Karpas-422 (cell line): ENCODE data around the gene ARFIP1. TPM values are rescaled to one million over a fixed set of nuclear protein-coding genes. Genes with fewer than 3 reads are reported as not detected.

Source experiments
- DNase-seq: peaks from one replicate; pipeline ENCODE4 v3.0.0-alpha.2; 2015
- H2AFZ ChIP-seq: fragments of 200-600 bp; sonication (generic); 2 replicates; pipeline ENCODE4 v1.6.1; 2014; ENCODE audit warnings: antibody characterized with exemption, low read length, mixed read lengths
- H3K27ac ChIP-seq: fragments of 200-600 bp; sonication (generic); 2 replicates; pipeline ENCODE4 v1.5.1; 2014; ENCODE audit warnings: mild to moderate bottlenecking, low read length, moderate library complexity
- H3K27me3 ChIP-seq: fragments of 200-600 bp; sonication (generic); 2 replicates; pipeline ENCODE4 v1.6.1; 2014; ENCODE audit warnings: low read length, mixed read lengths
- H3K36me3 ChIP-seq: fragments of 200-600 bp; sonication (generic); 2 replicates; pipeline ENCODE4 v1.6.1; 2014; ENCODE audit warnings: low read length, mixed read lengths; ENCODE audit not compliant: insufficient read depth
- H3K4me1 ChIP-seq: fragments of 200-600 bp; sonication (generic); 2 replicates; pipeline ENCODE4 v1.6.1; 2014; ENCODE audit warnings: mild to moderate bottlenecking, low read length, mixed read lengths
- H3K4me2 ChIP-seq: fragments of 200-600 bp; sonication (generic); 2 replicates; pipeline ENCODE4 v1.6.1; 2014; ENCODE audit warnings: low read length, low read depth, mild to moderate bottlenecking; ENCODE audit not compliant: poor library complexity, severe bottlenecking
- H3K4me3 ChIP-seq: fragments of 200-600 bp; sonication (generic); 2 replicates; pipeline ENCODE4 v1.5.1; 2014; ENCODE audit warnings: mild to moderate bottlenecking, antibody characterized with exemption, low read length, mixed read lengths
- H3K79me2 ChIP-seq: fragments of 200-600 bp; sonication (generic); 2 replicates; pipeline ENCODE4 v1.6.1; 2014; ENCODE audit warnings: mild to moderate bottlenecking, low read length, mixed read lengths
- H3K9ac ChIP-seq: fragments of 200-600 bp; sonication (generic); 2 replicates; pipeline ENCODE4 v1.6.0; 2014; ENCODE audit warnings: low read length
- H3K9me2 ChIP-seq: fragments of 200-600 bp; sonication (generic), shearing (Covaris generic); replicated peaks from 2 replicates; pipeline ENCODE4 v1.6.0; 2014; ENCODE audit warnings: mild to moderate bottlenecking, low read length, moderate library complexity; ENCODE audit not compliant: insufficient read depth
- H3K9me3 ChIP-seq: fragments of 300-700, 200-600 bp; sonication (generic); 2 replicates; pipeline ENCODE4 v1.6.1; 2014; ENCODE audit warnings: low read length, mixed read lengths
- H4K20me1 ChIP-seq: fragments of 200-600 bp; sonication (generic); 2 replicates; pipeline ENCODE4 v1.6.1; 2014; ENCODE audit warnings: mild to moderate bottlenecking, antibody characterized with exemption, low read length, low read depth; ENCODE audit not compliant: insufficient read depth
- total RNA-seq: library from RNA; depleted of rRNA; stranded (reverse); fragments of >200 nt; shearing (Covaris generic); gene quantifications from 2 replicates; pipeline ENCODE4 v1.2.3, GENCODE V29; 2014; ENCODE audit warnings: low replicate concordance

Gene ARFIP1
- total RNA-seq, 1 experiment from 2014 or later: 81.7 TPM

DNA sequence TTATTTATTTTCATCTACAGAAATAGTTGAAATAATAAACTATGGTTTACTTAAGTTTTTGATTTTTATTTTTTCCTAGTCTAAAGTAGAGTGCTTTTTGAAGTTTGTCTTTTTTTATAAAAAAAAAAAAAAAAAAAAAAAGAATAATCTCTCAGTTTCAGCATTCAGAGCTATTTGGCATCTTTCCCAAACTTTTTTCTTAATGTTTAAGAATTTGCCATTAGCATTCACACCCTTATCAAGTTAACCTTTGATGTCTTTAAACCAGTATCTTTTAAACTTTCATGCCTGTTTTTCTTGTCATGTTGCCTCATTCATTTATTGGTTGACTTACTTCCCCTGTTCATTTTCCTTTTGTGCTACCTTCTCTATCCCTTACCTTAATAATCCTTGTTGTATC, 95.5 kb downstream of the ARFIP1 start:
- no peak overlapping the region for H3K9ac ChIP-seq
- no peak overlapping the region for H2AFZ ChIP-seq
- no peak overlapping the region for H3K27ac ChIP-seq
- no peaks in the 10 kb centered on the region for H4K20me1 ChIP-seq
- H3K4me3 ChIP-seq: no peak overlapping the region
- no peaks in the 10 kb centered on the region; the same call in 1 of the 2 replicates for H3K9me3 ChIP-seq
- no peaks in the 10 kb centered on the region for H3K27me3 ChIP-seq
- H3K4me1 ChIP-seq: peaks cover 4% of the 10 kb centered on the region
- peaks cover 20% of the 10 kb centered on the region for H3K36me3 ChIP-seq
- DNase-seq: no peak
- H3K9me2 ChIP-seq: no peaks in the 10 kb centered on the region
- H3K79me2 ChIP-seq: peaks cover 12% of the 10 kb centered on the region
- H3K4me2 ChIP-seq: no peak overlapping the region

DNA sequence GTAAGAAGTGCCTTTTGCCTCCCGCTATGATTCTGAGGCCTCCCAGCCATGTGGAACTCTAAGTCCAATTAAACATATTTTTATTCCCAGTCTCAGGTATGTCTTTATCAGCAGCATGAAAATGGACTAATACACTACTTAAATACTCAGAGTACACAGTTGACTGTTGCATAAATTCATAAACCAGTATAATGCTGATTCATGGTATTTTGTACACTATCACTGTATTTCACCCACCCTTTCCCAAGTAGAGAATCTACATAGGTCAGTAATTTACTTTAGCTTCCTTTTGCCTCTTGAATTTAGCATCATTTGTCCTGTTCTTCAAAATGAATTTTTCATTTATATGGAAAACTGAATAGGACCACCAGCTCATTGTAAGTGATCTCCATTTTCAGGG, 98.1 kb downstream of the ARFIP1 start:
- Histone ChIP-seq H3K4me2 (no peak overlapping the region), H3K36me3 (peaks cover 22% of the 10 kb centered on the region), H3K4me1 (no peaks in the 10 kb centered on the region), H3K79me2 (peaks cover 5% of the 10 kb centered on the region; the same call in 1 of the 2 replicates), H3K9me3 (no peaks in the 10 kb centered on the region; the same call in 1 of the 2 replicates), H3K9ac (no peak overlapping the region), H3K4me3 (no peak overlapping the region), H3K27ac (no peak overlapping the region), H2AFZ (no peak overlapping the region), H3K27me3 (no peaks in the 10 kb centered on the region), H4K20me1 (no peaks in the 10 kb centered on the region), H3K9me2 (no peaks in the 10 kb centered on the region)
- no peak for DNase-seq

DNA sequence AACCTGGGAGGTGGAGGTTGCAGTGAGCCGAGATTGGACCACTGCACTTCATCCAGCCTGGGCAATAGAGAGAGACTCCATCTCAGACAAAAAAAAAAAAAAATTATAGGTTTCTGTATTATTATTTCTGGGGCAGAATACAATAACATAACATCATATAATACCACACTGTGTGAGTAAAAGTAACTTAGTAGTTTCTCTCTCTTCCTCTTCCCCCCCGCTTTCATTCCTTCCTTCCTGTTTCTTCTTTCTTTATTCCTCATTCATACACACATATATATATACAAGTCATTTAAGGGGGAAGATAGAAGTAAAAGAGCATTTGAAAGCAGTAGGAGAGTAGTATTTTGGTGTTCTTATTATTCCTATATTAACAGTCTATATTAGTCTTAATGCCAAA, 100.5 kb downstream of the ARFIP1 start:
- no peaks in the 10 kb centered on the region for H3K4me1 ChIP-seq

DNA sequence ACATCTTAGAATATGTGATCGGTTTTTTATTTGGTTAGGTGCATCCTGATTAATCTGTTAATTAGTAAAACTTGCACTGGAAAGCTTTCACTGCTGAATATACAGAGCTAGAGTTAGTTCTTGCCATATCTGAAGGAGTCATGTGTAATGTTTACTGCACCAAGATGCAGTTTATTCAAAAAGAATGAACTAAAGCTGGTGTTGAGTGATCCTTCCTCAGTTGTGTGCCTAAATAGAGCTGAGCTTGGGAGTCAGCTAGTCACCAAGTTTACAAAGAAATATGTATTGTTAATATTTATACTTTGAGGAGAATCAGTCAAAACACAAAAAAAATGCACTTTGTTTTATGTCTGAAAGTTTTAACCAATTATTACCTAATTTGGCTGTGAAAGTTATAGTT, 102.2 kb downstream of the ARFIP1 start:
- Histone ChIP-seq H3K27me3 (no peaks in the 10 kb centered on the region), H3K9me3 (no peaks in the 10 kb centered on the region; the same call in 1 of the 2 replicates), H3K36me3 (peaks cover 11% of the 10 kb centered on the region), H3K4me3 (no peak overlapping the region), H2AFZ (no peak overlapping the region), H3K4me2 (no peak overlapping the region), H3K79me2 (peaks cover 5% of the 10 kb centered on the region; the same call in 1 of the 2 replicates), H3K27ac (no peak overlapping the region), H3K9ac (no peak overlapping the region), H3K9me2 (no peaks in the 10 kb centered on the region), H4K20me1 (no peaks in the 10 kb centered on the region), H3K4me1 (no peaks in the 10 kb centered on the region)
- no peak for DNase-seq

More for the DNA sequence above, 100.5 kb downstream of the ARFIP1 start:
- DNase-seq: no peak
- H3K36me3 ChIP-seq: peaks cover 11% of the 10 kb centered on the region
- H3K4me2 ChIP-seq: no peak overlapping the region
- H3K79me2 ChIP-seq: peaks cover 5% of the 10 kb centered on the region; the same call in 1 of the 2 replicates
- H3K27me3 ChIP-seq: no peaks in the 10 kb centered on the region
- H3K27ac ChIP-seq: no peak overlapping the region
- H3K9me3 ChIP-seq: no peaks in the 10 kb centered on the region; the same call in 1 of the 2 replicates
- no peaks in the 10 kb centered on the region for H4K20me1 ChIP-seq
- H3K9ac ChIP-seq: no peak overlapping the region
- no peak overlapping the region for H3K4me3 ChIP-seq
- no peaks in the 10 kb centered on the region for H3K9me2 ChIP-seq
- no peak overlapping the region for H2AFZ ChIP-seq

DNA sequence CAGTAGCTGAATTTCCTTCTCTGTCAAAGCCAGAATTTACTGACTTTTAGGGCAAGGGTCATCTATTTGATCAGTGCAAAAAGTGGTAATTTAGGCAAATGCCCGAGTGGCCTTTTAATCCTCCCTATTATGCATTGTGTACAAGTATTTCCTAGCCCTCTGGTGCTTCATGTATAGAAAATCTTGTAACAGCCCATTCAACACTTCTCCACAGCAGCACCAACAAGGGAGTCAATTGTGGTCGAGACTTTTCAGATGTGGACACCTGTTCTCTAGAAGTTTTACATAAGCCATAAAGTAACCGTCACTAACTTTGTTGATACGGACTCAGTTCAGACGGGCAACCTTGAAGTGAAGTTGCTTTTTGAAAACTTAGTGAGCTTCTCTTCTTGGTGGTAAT, 105.4 kb downstream of the ARFIP1 start:
- Histone ChIP-seq H3K79me2 (no peaks in the 10 kb centered on the region), H4K20me1 (no peaks in the 10 kb centered on the region), H3K9me2 (no peaks in the 10 kb centered on the region), H2AFZ (no peak overlapping the region), H3K36me3 (peaks cover 17% of the 10 kb centered on the region), H3K4me3 (no peak overlapping the region), H3K9ac (no peak overlapping the region), H3K27me3 (no peaks in the 10 kb centered on the region), H3K27ac (no peak overlapping the region), H3K9me3 (no peaks in the 10 kb centered on the region), H3K4me1 (no peaks in the 10 kb centered on the region), H3K4me2 (no peak overlapping the region)
- DNase-seq: no peak

DNA sequence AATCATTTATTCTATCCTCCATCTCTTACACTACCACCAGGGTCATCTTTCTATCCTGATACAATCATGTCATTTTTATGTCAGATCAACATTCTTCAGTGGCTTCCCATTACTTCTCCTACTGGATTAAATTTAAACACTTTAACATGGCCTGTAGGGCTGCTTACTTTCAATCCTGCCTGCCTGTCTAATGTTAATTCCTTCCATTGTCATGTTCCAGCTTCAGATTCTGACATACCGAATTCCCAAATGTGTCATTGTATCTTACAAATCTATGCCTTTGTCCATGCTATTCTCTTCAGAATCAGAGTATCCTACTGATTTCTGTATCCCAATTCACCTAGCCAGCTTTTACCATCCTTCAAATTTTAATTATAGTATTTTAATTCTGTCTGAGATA, 106.4 kb downstream of the ARFIP1 start:
- no peak overlapping the region for H2AFZ ChIP-seq
- DNase-seq: no peak
- no peak overlapping the region for H3K9ac ChIP-seq
- H3K27me3 ChIP-seq: no peaks in the 10 kb centered on the region
- no peaks in the 10 kb centered on the region for H3K9me3 ChIP-seq
- no peaks in the 10 kb centered on the region for H3K4me1 ChIP-seq
- H3K79me2 ChIP-seq: no peaks in the 10 kb centered on the region
- peaks cover 17% of the 10 kb centered on the region for H3K36me3 ChIP-seq
- H3K4me2 ChIP-seq: no peak overlapping the region
- no peaks in the 10 kb centered on the region for H3K9me2 ChIP-seq
- H3K4me3 ChIP-seq: no peak overlapping the region
- no peak overlapping the region for H3K27ac ChIP-seq
- no peaks in the 10 kb centered on the region for H4K20me1 ChIP-seq

DNA sequence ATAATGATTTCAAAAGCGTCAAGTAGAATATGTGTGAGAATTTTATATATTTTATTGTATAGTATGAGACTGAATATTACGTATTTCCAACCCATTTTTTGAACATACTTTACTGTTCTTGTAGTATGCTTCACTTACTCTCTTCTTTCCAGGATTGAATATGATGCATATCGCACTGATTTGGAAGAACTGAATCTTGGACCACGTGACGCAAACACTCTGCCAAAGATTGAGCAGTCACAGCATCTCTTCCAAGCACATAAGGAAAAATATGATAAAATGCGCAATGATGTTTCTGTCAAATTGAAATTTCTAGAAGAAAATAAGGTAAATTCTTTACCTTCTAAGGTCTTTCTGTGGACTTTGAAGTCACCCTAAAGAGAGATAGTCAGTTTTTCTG, 108.2 kb downstream of the ARFIP1 start:
- no peaks in the 10 kb centered on the region for H3K27me3 ChIP-seq
- H4K20me1 ChIP-seq: no peaks in the 10 kb centered on the region

DNA sequence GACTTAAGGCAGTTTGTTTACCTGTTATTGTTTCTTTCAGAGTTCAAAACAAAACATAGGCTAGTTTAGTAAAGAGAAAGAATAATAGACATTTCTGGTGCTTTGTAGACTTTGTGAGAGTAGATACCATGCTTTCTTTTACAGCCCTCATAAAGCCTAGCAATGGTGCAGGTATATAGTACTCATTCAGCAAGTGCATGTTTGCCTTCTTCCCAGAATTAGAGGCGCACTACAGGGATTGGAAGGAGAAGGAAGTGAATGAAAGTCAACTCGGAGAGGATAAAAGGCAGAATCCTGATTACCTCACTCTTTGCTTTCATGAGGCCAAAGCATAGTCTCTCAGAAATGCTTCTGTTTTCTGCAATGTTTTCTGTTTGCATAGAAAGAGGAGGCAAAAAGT, 113.2 kb downstream of the ARFIP1 start:
- H3K9me2 ChIP-seq: no peaks in the 10 kb centered on the region
- no peak overlapping the region for H3K4me2 ChIP-seq
- H4K20me1 ChIP-seq: no peaks in the 10 kb centered on the region
- H3K9ac ChIP-seq: no peak overlapping the region
- H3K79me2 ChIP-seq: peaks cover 6% of the 10 kb centered on the region; the same call in 1 of the 2 replicates
- H3K27ac ChIP-seq: no peak overlapping the region
- H2AFZ ChIP-seq: no peak overlapping the region
- peaks cover 15% of the 10 kb centered on the region for H3K4me1 ChIP-seq
- no peaks in the 10 kb centered on the region for H3K27me3 ChIP-seq
- no peak for DNase-seq
- H3K4me3 ChIP-seq: no peak overlapping the region
- H3K9me3 ChIP-seq: no peaks in the 10 kb centered on the region
- H3K36me3 ChIP-seq: peaks cover 6% of the 10 kb centered on the region; the same call in 1 of the 2 replicates

More for the DNA sequence above, 108.2 kb downstream of the ARFIP1 start:
- no peak for DNase-seq
- no peaks in the 10 kb centered on the region for H3K9me3 ChIP-seq
- no peaks in the 10 kb centered on the region for H3K4me1 ChIP-seq
- H3K4me2 ChIP-seq: no peak overlapping the region
- H3K9ac ChIP-seq: no peak overlapping the region
- H3K9me2 ChIP-seq: no peaks in the 10 kb centered on the region
- H2AFZ ChIP-seq: no peak overlapping the region
- H3K79me2 ChIP-seq: no peaks in the 10 kb centered on the region
- peaks cover 9% of the 10 kb centered on the region; the same call in 1 of the 2 replicates for H3K36me3 ChIP-seq
- H3K27ac ChIP-seq: no peak overlapping the region
- H3K4me3 ChIP-seq: no peak overlapping the region
